Body of pancreas (tissue), 4 donors: ENCODE data around the gene L1CAM. TPM values are rescaled to one million over a fixed set of nuclear protein-coding genes. Genes with fewer than 3 reads are reported as not detected.

Source experiments
- ATAC-seq: fragments of 150-250 bp; one replicate; pipeline ENCODE4 v1.9.1; 2016
- DNase-seq, 4 donors: peaks; one replicate each; pipeline ENCODE4 v3.0.0-alpha.2; 2019
- H3K27ac ChIP-seq, 4 donors: fragments of 200-600 bp; sonication (generic); 1 replicate in 3 of 4; 2 replicates in 1 of 4; pipeline versions ENCODE4 v1.5.1 to v1.6.1; 2016 to 2019; ENCODE audit warnings: mild to moderate bottlenecking in 1 of 4, mixed read lengths in 1 of 4, moderate library complexity in 1 of 4
- H3K27me3 ChIP-seq, 2 donors: fragments of 200-600 bp; sonication (generic); one replicate each; pipeline ENCODE4 v1.6.0; 2016; ENCODE audit warnings: mild to moderate bottlenecking in 1 of 2
- H3K36me3 ChIP-seq, 2 donors: fragments of 200-600 bp; sonication (generic); replicated peaks in 1 of 2; 2 replicates each; pipeline ENCODE4 v1.5.1; 2016; ENCODE audit warnings: low read depth in 2 of 2; ENCODE audit not compliant: insufficient read depth in 1 of 2
- H3K4me1 ChIP-seq: fragments of 200-600 bp; sonication (generic); one replicate; pipeline ENCODE4 v1.6.0; 2016
- H3K4me3 ChIP-seq, 2 donors: fragments of 200-600 bp; sonication (generic); 1 replicate in 1 of 2; 2 replicates in 1 of 2; pipeline ENCODE4 v1.5.1; 2016 to 2019
- H3K9me3 ChIP-seq, 3 donors: fragments of 200-600 bp; sonication (generic); 1 replicate in 2 of 3; 2 replicates in 1 of 3; pipeline ENCODE4 v1.5.1; 2016
- CTCF ChIP-seq, 7 experiments: fragments of 450-650 bp in 4 of 7; fragments of 200-600 bp in 3 of 7; sonication (generic) in 3 of 7; IDR thresholded peaks; one replicate each; pipeline ENCODE4 v1.5.1; 2016 to 2019; ENCODE audit warnings: antibody characterized with exemption in 7 of 7
- POLR2A ChIP-seq, 3 donors: fragments of 450-650 bp; IDR thresholded peaks; one replicate each; pipeline ENCODE4 v1.6.1; 2016; ENCODE audit warnings: antibody characterized with exemption in 3 of 3, mild to moderate bottlenecking in 2 of 3
- WGBS, 2 donors: methylation state at CpG; one replicate each; pipeline ENCODE4 v1.1.5; 2017; 5-methylcytosine and 5-hydroxymethylcytosine counted together
- intact Hi-C: fragments of 100-400 bp; cut with DNase I; formaldehyde crosslinking; loops from one replicate; pipeline ENCODE4 v1.15.1; 2023
- total RNA-seq, 2 donors: library from RNA; depleted of rRNA; stranded (reverse); fragments of >200 nt; gene quantifications; one replicate each; pipeline ENCODE4 v1.1.0, GENCODE V29; 2016

Gene L1CAM
- total RNA-seq, 2 donors from 2014 or later = 1.8 to 7.9 TPM

GRCh38 chrX:153905481-153906095 lies 19.6 kb upstream of the L1CAM start:
- 79% methylated on average over 18 of the region's 32 CpGs; no CpG with 5 or more reads in 1 of the 2 donors for WGBS, 2 donors
- no peak for DNase-seq
- TF ChIP-seq CTCF (IDR thresholded peaks at IDR 0.05) = no peak
- no peak for TF ChIP-seq POLR2A (IDR thresholded peaks at IDR 0.05)
- Histone ChIP-seq H3K27ac (no peak overlapping the region), H3K36me3 (no peaks in the 10 kb centered on the region), H3K27me3 (no peaks in the 10 kb centered on the region), H3K9me3 (no peaks in the 10 kb centered on the region), H3K4me1 (no peaks in the 10 kb centered on the region), H3K4me3 (no peak overlapping the region)
- no peak for ATAC-seq
- intact Hi-C loops = no loop called here

- Histone ChIP-seq H3K27me3 (no peaks in the 10 kb centered on the region), H3K36me3 (no peaks in the 10 kb centered on the region), H3K9me3 (no peaks in the 10 kb centered on the region), H3K4me3 (no peak within 1 kb of the TSS), H3K27ac (no peak within 1 kb of the TSS), H3K4me1 (no peaks in the 10 kb centered on the region)
- DNase-seq = no peak
- no peak for ATAC-seq
- TF ChIP-seq CTCF (IDR thresholded peaks at IDR 0.05) = no peak
- TF ChIP-seq POLR2A (IDR thresholded peaks at IDR 0.05) = no peak
- 28 to 43% methylated on average over 5 to 15 of the region's 26 CpGs for WGBS, 2 donors
- intact Hi-C loops = no loop called here
These were observed 18.3 kb upstream of the L1CAM start, which contains the start of gene AVPR2 for GRCh38 chrX:153903991-153904957. AVPR2 (plus strand) TSS chrX:153904673; CDS start chrX:153905146, 473 bp downstream.

GRCh38 chrX:153903238-153903980 lies 17.4 kb upstream of the L1CAM start:
- H3K4me1 ChIP-seq = no peaks in the 10 kb centered on the region
- ATAC-seq (no peak), DNase-seq (no peak)
- no peak overlapping the region for H3K4me3 ChIP-seq
- WGBS, 2 donors = 49 to 67% methylated on average over 8 to 15 of the region's 18 CpGs
- intact Hi-C loops = no loop called here
- H3K9me3 ChIP-seq = no peaks in the 10 kb centered on the region
- TF ChIP-seq POLR2A (IDR thresholded peaks at IDR 0.05) = no peak
- no peak for TF ChIP-seq CTCF (IDR thresholded peaks at IDR 0.05)
- no peaks in the 10 kb centered on the region for H3K27me3 ChIP-seq
- H3K27ac ChIP-seq = no peak overlapping the region
- H3K36me3 ChIP-seq = no peaks in the 10 kb centered on the region

GRCh38 chrX:153902385-153902784 lies 16.4 kb upstream of the L1CAM start:
- intact Hi-C loops = no loop called here
- DNase-seq (no peak), ATAC-seq (no peak)
- H3K27ac ChIP-seq = no peak overlapping the region
- WGBS, 2 donors = 36% methylated on average over 9 of the region's 10 CpGs; no CpG with 5 or more reads in 1 of the 2 donors
- no peaks in the 10 kb centered on the region for H3K27me3 ChIP-seq
- TF ChIP-seq POLR2A (IDR thresholded peaks at IDR 0.05) = no peak
- TF ChIP-seq CTCF (IDR thresholded peaks at IDR 0.05) = no peak
- H3K4me3 ChIP-seq = no peak overlapping the region
- no peaks in the 10 kb centered on the region for H3K9me3 ChIP-seq
- H3K4me1 ChIP-seq = no peaks in the 10 kb centered on the region
- H3K36me3 ChIP-seq = no peaks in the 10 kb centered on the region
